Measurements from ENCODE around the gene HOXB4. TPM values are rescaled to one million over a fixed set of nuclear protein-coding genes. Genes with fewer than 3 reads are reported as not detected.

The HOXB4 gene
- total RNA-seq, 2 donors from 2014 or later: 0.41 to 1.1 TPM

- Histone ChIP-seq H3K27ac (peak overlapping the region; percentile 39), H3K27me3 (replicated peaks; ENCODE audit: insufficient read depth) (peaks cover 4% of the 10 kb centered on the region), H3K4me3 (peak overlapping the region; percentile 37 to 38), H3K4me1 (replicated peaks) (no peaks in the 10 kb centered on the region), H3K36me3 (no peaks in the 10 kb centered on the region), H3K9me3 (no peaks in the 10 kb centered on the region)
- WGBS: 11% methylated on average over 68 of the region's 73 CpGs
- intact Hi-C loops (cut with DNase I): no loop called here
- DNase-seq (ENCODE audit: low spot score): no peak
- TF ChIP-seq POLR2AphosphoS5 (IDR thresholded peaks at IDR 0.05) (no peak), POLR2A (IDR thresholded peaks at IDR 0.05) (no peak), CTCF (IDR thresholded peaks at IDR 0.05) (no peak)
Observed at GRCh38 chr17:48564188-48565021, 13.7 kb downstream of the HOXB4 start.

- Histone ChIP-seq H3K36me3 (no peaks in the 10 kb centered on the region), H3K27ac (peak overlapping the region; percentile 39), H3K27me3 (replicated peaks; ENCODE audit: insufficient read depth) (peaks cover 2% of the 10 kb centered on the region), H3K4me1 (replicated peaks) (no peaks in the 10 kb centered on the region), H3K9me3 (no peaks in the 10 kb centered on the region), H3K4me3 (peak overlapping the region; percentile 37 to 38)
- intact Hi-C loops (cut with DNase I): no loop called here
- no peak for DNase-seq (ENCODE audit: low spot score)
- 63% methylated on average over 10 of the region's 10 CpGs for WGBS
- TF ChIP-seq POLR2A (IDR thresholded peaks at IDR 0.05) (no peak), POLR2AphosphoS5 (IDR thresholded peaks at IDR 0.05) (no peak), CTCF (IDR thresholded peaks at IDR 0.05) (no peak)
Observed at GRCh38 chr17:48563867-48564187, 14.3 kb downstream of the HOXB4 start.

GRCh38 chr17:48563385-48563838 lies 14.7 kb downstream of the HOXB4 start:
- 73% methylated on average over 6 of the region's 6 CpGs for WGBS
- intact Hi-C loops (cut with DNase I): no loop called here
- H3K36me3 ChIP-seq: no peaks in the 10 kb centered on the region
- H3K27me3 ChIP-seq (replicated peaks; ENCODE audit: insufficient read depth): peaks cover 2% of the 10 kb centered on the region
- peak overlapping the region in 1 of 2 donors; percentile 39 for H3K27ac ChIP-seq
- no peaks in the 10 kb centered on the region for H3K9me3 ChIP-seq
- TF ChIP-seq POLR2AphosphoS5 (IDR thresholded peaks at IDR 0.05): no peak
- TF ChIP-seq POLR2A (IDR thresholded peaks at IDR 0.05): no peak
- no peak for TF ChIP-seq CTCF (IDR thresholded peaks at IDR 0.05)
- no peaks in the 10 kb centered on the region for H3K4me1 ChIP-seq (replicated peaks)
- DNase-seq (ENCODE audit: low spot score): no peak
- H3K4me3 ChIP-seq: peak overlapping the region; percentile 37 to 38

GRCh38 chr17:48562934-48563333 lies 15.2 kb downstream of the HOXB4 start:
- H3K4me1 ChIP-seq (replicated peaks): no peaks in the 10 kb centered on the region
- 96% methylated on average over 5 of the region's 5 CpGs for WGBS
- no peak for DNase-seq (ENCODE audit: low spot score)

More at GRCh38 chr17:48562934-48563333, 15.2 kb downstream of the HOXB4 start:
- Histone ChIP-seq H3K36me3 (no peaks in the 10 kb centered on the region), H3K9me3 (no peaks in the 10 kb centered on the region), H3K4me3 (no peak overlapping the region), H3K27ac (no peak overlapping the region), H3K27me3 (replicated peaks; ENCODE audit: insufficient read depth) (no peaks in the 10 kb centered on the region)
- intact Hi-C loops (cut with DNase I): no loop called here
- no peak for TF ChIP-seq POLR2A (IDR thresholded peaks at IDR 0.05)
- no peak for TF ChIP-seq CTCF (IDR thresholded peaks at IDR 0.05)
- no peak for TF ChIP-seq POLR2AphosphoS5 (IDR thresholded peaks at IDR 0.05)

All from prostate gland (tissue), 2 donors.